GM18861 (cell line): Measurements from ENCODE around the gene GMCL1.

Experiments
- ATAC-seq: cut with Tn5 transposase; IDR thresholded peaks from one replicate; pipeline ENCODE4 v1.9.1; 2021; ENCODE audit not compliant: unreplicated experiment

GMCL1 gene

GRCh38 chr2:69917852-69918251, 88.4 kb downstream of the GMCL1 start:
- no peak for ATAC-seq

- ATAC-seq: no peak
These were observed 88.9 kb downstream of the GMCL1 start for GRCh38 chr2:69918401-69918800.

GRCh38 chr2:69923116-69923515, 93.7 kb downstream of the GMCL1 start:
- ATAC-seq: no peak

- ATAC-seq: no peak
These were observed 97.5 kb downstream of the GMCL1 start for GRCh38 chr2:69926849-69927515.
